Gastroesophageal sphincter (tissue), 4 donors: ENCODE measurements around the gene PDZD2. TPM values are rescaled to one million over a fixed set of nuclear protein-coding genes. Genes with fewer than 3 reads are reported as not detected.
A peak's percentile ranks its signal among the peaks of the same experiment; 100 is the strongest.

ENCODE experiments used
- ATAC-seq: fragments of 150-250 bp; one replicate; pipeline ENCODE4 v1.9.1; 2016; ENCODE audit warnings: mild to moderate bottlenecking, moderate library complexity
- H3K27ac ChIP-seq, 4 donors: fragments of 200-600 bp; sonication (generic) in 3 of 4; 1 replicate in 3 of 4; 2 replicates in 1 of 4; pipeline ENCODE4 v1.5.1; 2016 to 2019
- H3K27me3 ChIP-seq: fragments of 200-600 bp; sonication (generic); one replicate; pipeline ENCODE4 v1.5.1; 2019
- H3K36me3 ChIP-seq, 2 donors: fragments of 200-600 bp; sonication (generic); one replicate each; pipeline ENCODE4 v1.5.1; 2019; ENCODE audit warnings: control low read depth in 1 of 2
- H3K4me1 ChIP-seq, 3 donors: fragments of 200-600 bp; sonication (generic); 1 replicate in 2 of 3; 2 replicates in 1 of 3; pipeline ENCODE4 v1.5.1; 2016 to 2019; ENCODE audit warnings: control low read depth in 2 of 3
- H3K4me3 ChIP-seq, 2 donors: fragments of 200-600 bp; sonication (generic); one replicate each; pipeline ENCODE4 v1.5.1; 2019; ENCODE audit warnings: mild to moderate bottlenecking in 1 of 2, moderate library complexity in 1 of 2
- H3K9me3 ChIP-seq, 3 donors: fragments of 200-600 bp; sonication (generic); one replicate each; pipeline ENCODE4 v1.5.1; 2017 to 2019; ENCODE audit warnings: control low read depth in 2 of 3
- CTCF ChIP-seq, 4 experiments: fragments of 200-600 bp in 2 of 4; fragments of 450-650 bp in 2 of 4; sonication (generic) in 1 of 4; IDR thresholded peaks; one replicate each; pipeline ENCODE4 v1.5.1; 2017 to 2019; ENCODE audit warnings: antibody characterized with exemption in 4 of 4, mild to moderate bottlenecking in 2 of 4, moderate library complexity in 2 of 4
- EP300 ChIP-seq: sonication (generic); formaldehyde crosslinking; IDR thresholded peaks from one replicate; pipeline ENCODE4 v1.6.1; 2017; ENCODE audit warnings: antibody characterized with exemption, mild to moderate bottlenecking
- POLR2A ChIP-seq, 2 donors: fragments of 450-650 bp; IDR thresholded peaks; one replicate each; pipeline ENCODE4 v1.6.1; 2017; ENCODE audit warnings: antibody characterized with exemption in 2 of 2, mild to moderate bottlenecking in 2 of 2, moderate library complexity in 1 of 2
- POLR2AphosphoS5 ChIP-seq: sonication (generic); formaldehyde crosslinking; IDR thresholded peaks from one replicate; pipeline ENCODE4 v1.6.1; 2017; ENCODE audit warnings: antibody characterized with exemption
- WGBS, 2 donors: methylation state at CpG; one replicate each; pipeline ENCODE4 v1.1.5; 2018; ENCODE audit warnings: low coverage in 1 of 2; 5-methylcytosine and 5-hydroxymethylcytosine counted together
- total RNA-seq, 4 donors: library from RNA; depleted of rRNA; stranded (reverse); fragments of >200 nt; gene quantifications; one replicate each; pipeline ENCODE4 v1.1.0, GENCODE V29; 2016

The PDZD2 gene
- total RNA-seq, 4 donors from 2014 or later: 8.6 to 19.4 (median 14.0) TPM

- no peak for ATAC-seq
- H3K9me3 ChIP-seq: peaks cover 0 to 4% (median 0%) of the 10 kb centered on the region in 3 donors
- 63 to 64% methylated on average over 3 to 7 of the region's 8 CpGs for WGBS, 2 donors
- peaks cover 0 to 31% (median 6%) of the 10 kb centered on the region in 3 donors for H3K4me1 ChIP-seq
- no peaks in the 10 kb centered on the region for H3K36me3 ChIP-seq
- TF ChIP-seq POLR2A (IDR thresholded peaks at IDR 0.05) (no peak), POLR2AphosphoS5 (no peak), EP300 (no peak), CTCF (IDR thresholded peaks at IDR 0.05) (no peak)
- peaks cover 38% of the 10 kb centered on the region for H3K27me3 ChIP-seq
- H3K4me3 ChIP-seq: peak overlapping the region in 1 of 2 donors; percentile 69
- peak overlapping the region in 3 of 4 donors; percentile 61 to 76 (median 75) for H3K27ac ChIP-seq
Measured at GRCh38 chr5:31853398-31854135, 214.6 kb downstream of the PDZD2 start.

- 7 to 37% methylated on average over 6 to 15 of the region's 49 CpGs for WGBS, 2 donors
- Histone ChIP-seq H3K36me3 (no peaks in the 10 kb centered on the region), H3K4me1 (peaks cover 0 to 31% (median 6%) of the 10 kb centered on the region in 3 donors), H3K27ac (peak overlapping the region in 3 of 4 donors; percentile 61 to 76 (median 75)), H3K4me3 (peak overlapping the region; percentile 31 to 69), H3K9me3 (peaks cover 0 to 12% (median 0%) of the 10 kb centered on the region in 3 donors), H3K27me3 (peaks cover 45% of the 10 kb centered on the region)
- ATAC-seq: peak; percentile 75
- no peak for TF ChIP-seq EP300
- TF ChIP-seq POLR2A (IDR thresholded peaks at IDR 0.05): no peak
- TF ChIP-seq CTCF (IDR thresholded peaks at IDR 0.05): no peak
- TF ChIP-seq POLR2AphosphoS5: no peak
Measured at GRCh38 chr5:31854181-31855133, 215.5 kb downstream of the PDZD2 start.

DNA sequence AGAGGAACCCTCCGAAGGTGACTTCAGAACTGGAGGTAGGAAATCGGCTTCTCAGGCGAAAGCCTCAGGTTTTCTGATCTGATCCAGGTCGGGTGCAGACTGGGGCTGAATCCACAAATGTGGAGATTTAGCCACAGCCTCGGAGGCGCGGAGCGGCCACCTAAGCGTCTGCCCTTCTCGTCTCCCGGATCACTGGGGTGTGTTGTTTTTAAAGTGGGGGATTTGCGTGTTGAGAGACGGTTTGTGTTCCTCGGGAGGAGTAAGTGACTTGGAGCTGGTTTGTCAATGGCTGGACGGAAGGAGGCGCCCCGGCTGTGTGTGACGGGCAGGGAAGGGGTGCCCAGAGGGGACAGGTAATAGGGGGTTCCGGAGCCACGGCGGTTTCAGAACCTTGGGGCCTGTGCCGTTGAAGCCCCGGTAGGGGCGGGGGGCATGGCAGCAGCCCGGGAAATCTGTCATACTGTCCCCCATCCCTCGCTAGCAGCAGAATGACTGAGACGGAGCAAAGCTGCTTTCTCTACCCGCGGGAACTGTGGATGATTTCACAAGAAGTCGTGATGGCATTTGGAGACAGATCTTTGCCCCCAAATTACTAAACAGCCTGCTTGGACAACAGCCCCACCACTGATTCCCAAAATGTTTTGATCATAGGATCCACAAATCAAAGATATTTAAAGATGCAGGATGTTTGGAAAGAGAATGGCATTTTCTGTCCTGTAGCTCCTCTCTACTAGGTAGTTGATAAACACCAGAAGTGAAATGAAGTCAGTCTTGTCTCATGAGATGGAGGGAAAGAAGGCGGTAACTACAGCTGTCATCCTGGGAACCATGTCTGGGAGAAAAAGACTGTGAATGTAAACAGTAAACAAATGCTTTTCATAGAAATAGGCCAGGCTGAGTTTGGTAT is 216.5 kb downstream of the PDZD2 start:
- TF ChIP-seq CTCF (IDR thresholded peaks at IDR 0.05): peak in 1 of 4 experiments; percentile 40
- no peak for TF ChIP-seq EP300
- 12 to 38% methylated on average over 8 to 10 of the region's 31 CpGs for WGBS, 2 donors
- H3K4me3 ChIP-seq: peak overlapping the region; percentile 31 to 69
- peaks cover 0 to 22% (median 0%) of the 10 kb centered on the region in 3 donors for H3K9me3 ChIP-seq
- peak; percentile 41 for ATAC-seq
- H3K36me3 ChIP-seq: no peaks in the 10 kb centered on the region
- peaks cover 0 to 31% (median 6%) of the 10 kb centered on the region in 3 donors for H3K4me1 ChIP-seq
- peaks cover 45% of the 10 kb centered on the region for H3K27me3 ChIP-seq
- peak overlapping the region in 3 of 4 donors; percentile 61 to 76 (median 75) for H3K27ac ChIP-seq

DNA sequence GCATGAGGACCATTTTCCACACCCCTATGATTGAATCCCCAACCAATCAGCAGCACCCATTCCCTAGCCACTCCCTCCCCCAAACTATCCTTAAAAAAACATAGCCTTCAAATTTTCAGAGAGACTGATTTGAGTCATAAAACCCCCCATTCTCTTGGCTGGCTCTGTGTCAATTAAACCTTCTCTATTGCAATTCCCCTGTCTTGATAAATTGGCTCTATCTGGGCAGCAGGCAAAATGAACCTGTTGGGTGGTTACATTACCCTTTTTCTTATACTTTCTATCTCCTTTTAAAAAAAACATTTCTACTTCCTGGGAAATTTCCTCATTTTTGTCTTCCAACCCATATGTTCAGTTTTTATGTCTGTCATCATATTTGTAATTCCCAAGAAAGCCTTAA is 220.2 kb downstream of the PDZD2 start:
- H3K27me3 ChIP-seq: peaks cover 42% of the 10 kb centered on the region
- H3K4me1 ChIP-seq: peaks cover 0 to 23% (median 4%) of the 10 kb centered on the region in 3 donors
- no peak overlapping the region for H3K4me3 ChIP-seq
- peaks cover 0 to 35% (median 0%) of the 10 kb centered on the region in 3 donors for H3K9me3 ChIP-seq
- no peak overlapping the region for H3K27ac ChIP-seq
- ATAC-seq: no peak
- no peaks in the 10 kb centered on the region for H3K36me3 ChIP-seq
- TF ChIP-seq CTCF (IDR thresholded peaks at IDR 0.05): no peak
- no peak for TF ChIP-seq POLR2A (IDR thresholded peaks at IDR 0.05)
- no peak for TF ChIP-seq EP300
- TF ChIP-seq POLR2AphosphoS5: no peak
